Esophagus squamous epithelium (tissue), 4 donors: Measurements from ENCODE around the gene CGB2.

Source experiments
- POLR2A ChIP-seq, 4 donors: fragments of 450-650 bp; IDR thresholded peaks; one replicate each; pipeline ENCODE4 v1.6.1; 2017; ENCODE audit warnings: antibody characterized with exemption in 4 of 4, mild to moderate bottlenecking in 4 of 4, moderate library complexity in 3 of 4
- TF ChIP-seq, protein P1 (sequence below), 6 experiments: fragments of 450-650 bp in 4 of 6; fragments of 200-600 bp in 2 of 6; sonication (generic) in 2 of 6; IDR thresholded peaks; one replicate each; pipeline ENCODE4 v1.5.1; 2016 to 2019; ENCODE audit warnings: antibody characterized with exemption in 6 of 6, mild to moderate bottlenecking in 4 of 6, moderate library complexity in 4 of 6

DNA sequence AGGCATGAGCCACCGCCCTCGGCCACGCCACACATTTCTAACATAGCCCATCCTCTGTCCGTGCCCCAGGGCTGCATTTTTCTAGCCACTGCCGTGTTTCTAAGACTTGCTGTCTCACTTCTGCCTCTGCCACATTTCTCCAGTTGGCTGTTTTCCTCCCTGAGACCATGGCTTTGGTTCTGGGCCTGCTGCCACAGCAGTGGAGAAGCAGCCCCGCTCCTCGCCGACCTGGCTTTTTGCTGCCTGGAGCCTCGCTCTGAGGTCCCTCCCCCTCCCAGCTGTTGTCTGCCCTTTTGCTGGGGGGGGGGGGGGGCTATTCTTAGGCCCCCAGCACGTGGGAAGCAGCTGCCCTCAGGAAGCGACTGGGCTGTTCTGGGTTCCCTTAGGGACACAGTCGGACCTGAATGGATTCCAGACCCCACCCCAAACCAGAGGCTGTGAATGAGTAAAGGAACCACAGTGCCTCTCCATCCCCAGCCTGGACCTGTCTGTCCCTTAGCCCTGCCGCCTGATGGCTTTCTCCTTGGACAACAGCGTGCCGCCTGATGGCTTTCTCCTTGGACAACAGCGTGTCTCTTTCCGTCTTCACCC, 41.9 kb upstream of the CGB2 start:
- TF ChIP-seq, protein P1, sequence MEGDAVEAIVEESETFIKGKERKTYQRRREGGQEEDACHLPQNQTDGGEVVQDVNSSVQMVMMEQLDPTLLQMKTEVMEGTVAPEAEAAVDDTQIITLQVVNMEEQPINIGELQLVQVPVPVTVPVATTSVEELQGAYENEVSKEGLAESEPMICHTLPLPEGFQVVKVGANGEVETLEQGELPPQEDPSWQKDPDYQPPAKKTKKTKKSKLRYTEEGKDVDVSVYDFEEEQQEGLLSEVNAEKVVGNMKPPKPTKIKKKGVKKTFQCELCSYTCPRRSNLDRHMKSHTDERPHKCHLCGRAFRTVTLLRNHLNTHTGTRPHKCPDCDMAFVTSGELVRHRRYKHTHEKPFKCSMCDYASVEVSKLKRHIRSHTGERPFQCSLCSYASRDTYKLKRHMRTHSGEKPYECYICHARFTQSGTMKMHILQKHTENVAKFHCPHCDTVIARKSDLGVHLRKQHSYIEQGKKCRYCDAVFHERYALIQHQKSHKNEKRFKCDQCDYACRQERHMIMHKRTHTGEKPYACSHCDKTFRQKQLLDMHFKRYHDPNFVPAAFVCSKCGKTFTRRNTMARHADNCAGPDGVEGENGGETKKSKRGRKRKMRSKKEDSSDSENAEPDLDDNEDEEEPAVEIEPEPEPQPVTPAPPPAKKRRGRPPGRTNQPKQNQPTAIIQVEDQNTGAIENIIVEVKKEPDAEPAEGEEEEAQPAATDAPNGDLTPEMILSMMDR (IDR thresholded peaks at IDR 0.05): no peak
- TF ChIP-seq POLR2A (IDR thresholded peaks at IDR 0.05): no peak
